Neural crest cell (in vitro differentiated cells): ENCODE measurements around the gene RPN1. TPM values are rescaled to one million over a fixed set of nuclear protein-coding genes. Genes with fewer than 3 reads are reported as not detected.

Experiments
- DNase-seq: peaks from one replicate; pipeline ENCODE4 v3.0.0; 2021; ENCODE audit warnings: low read depth, mixed read lengths, low spot score
- H3K27ac Mint-ChIP-seq: one replicate; pipeline ENCODE4 v1.8.0; 2021; ENCODE audit warnings: mild to moderate bottlenecking, mixed read lengths; ENCODE audit not compliant: unreplicated experiment
- H3K27me3 Mint-ChIP-seq: 2 replicates; pipeline ENCODE4 v1.8.0; 2021; ENCODE audit warnings: low read depth, mild to moderate bottlenecking, mixed read lengths
- H3K36me3 Mint-ChIP-seq: 2 replicates; pipeline ENCODE4 v1.8.0; 2021; ENCODE audit warnings: low read depth, mild to moderate bottlenecking, mixed read lengths
- H3K4me1 Mint-ChIP-seq: 2 replicates; pipeline ENCODE4 v1.8.0; 2021; ENCODE audit warnings: mixed read lengths
- H3K4me3 Mint-ChIP-seq: one replicate; pipeline ENCODE4 v1.8.0; 2021; ENCODE audit warnings: mild to moderate bottlenecking, mixed read lengths
- H3K9me3 Mint-ChIP-seq: 2 replicates; pipeline ENCODE4 v1.8.0; 2021; ENCODE audit warnings: mixed read lengths
- CTCF ChIP-seq: fragments of 200-600 bp; sonication (generic); conservative IDR thresholded peaks from 2 replicates; pipeline ENCODE4 v1.5.0; 2021; ENCODE audit warnings: antibody characterized with exemption, mild to moderate bottlenecking
- total RNA-seq: library from RNA; stranded (reverse); gene quantifications from 2 replicates; pipeline ENCODE4 v1.2.1, GENCODE V29; 2021

Gene RPN1
- total RNA-seq, 1 donor from 2014 or later = 166 TPM

- Mint-ChIP-seq H3K4me3 (peak overlapping the region; percentile 27), H3K4me1 (peaks cover 10% of the 10 kb centered on the region), H3K36me3 (peaks cover 14% of the 10 kb centered on the region), H3K27me3 (no peaks in the 10 kb centered on the region), H3K9me3 (no peaks in the 10 kb centered on the region), H3K27ac (no peak overlapping the region)
- no peak for DNase-seq
- no peak for TF ChIP-seq CTCF
These were observed 26.8 kb downstream of the RPN1 start for GRCh38 chr3:128623762-128624176.

DNA sequence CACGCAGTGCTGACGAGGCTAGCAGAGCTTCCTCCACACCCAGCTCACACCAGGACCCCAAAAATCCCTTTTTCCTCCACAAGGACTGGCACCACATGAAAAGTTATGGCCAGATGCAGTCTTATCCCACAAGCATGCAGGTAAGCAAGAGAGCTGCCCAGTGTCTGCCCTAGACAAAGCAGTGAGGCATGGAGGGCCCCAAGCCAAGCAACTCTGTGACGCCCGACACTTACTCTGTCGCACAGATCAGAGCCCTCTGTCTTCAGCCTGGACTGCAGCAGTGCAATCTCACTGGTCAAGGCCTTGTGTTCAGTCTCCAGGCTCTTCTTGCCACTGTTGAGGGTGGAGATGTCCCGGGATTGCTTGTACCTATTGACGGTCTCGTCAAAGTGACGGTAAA, 28.7 kb downstream of the RPN1 start:
- no peak for DNase-seq
- no peak overlapping the region for H3K27ac Mint-ChIP-seq
- peaks cover 20% of the 10 kb centered on the region for H3K36me3 Mint-ChIP-seq
- no peak overlapping the region for H3K4me3 Mint-ChIP-seq
- no peaks in the 10 kb centered on the region for H3K9me3 Mint-ChIP-seq
- H3K4me1 Mint-ChIP-seq = peaks cover 16% of the 10 kb centered on the region
- TF ChIP-seq CTCF = no peak
- no peaks in the 10 kb centered on the region for H3K27me3 Mint-ChIP-seq

DNA sequence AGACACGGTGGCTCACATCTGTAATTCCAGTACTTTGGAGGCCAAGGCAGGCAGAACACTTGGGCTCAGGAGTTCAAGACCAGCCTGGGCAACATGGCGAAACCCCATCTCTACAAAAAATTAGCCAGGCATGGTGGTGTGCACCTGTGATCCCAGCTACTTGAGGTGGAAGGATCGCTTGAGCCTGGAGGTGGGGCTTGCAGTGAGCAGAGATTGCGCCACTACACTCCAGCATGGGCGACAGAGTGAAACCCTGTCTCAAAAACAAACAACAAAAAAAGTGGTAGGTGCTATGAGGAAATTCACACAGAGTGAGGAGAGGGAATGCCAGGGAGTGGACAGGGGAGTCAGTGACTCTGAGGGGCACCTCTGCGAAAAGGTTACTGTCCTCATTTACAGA, 29.4 kb downstream of the RPN1 start:
- Mint-ChIP-seq H3K4me1 (peaks cover 16% of the 10 kb centered on the region), H3K27me3 (no peaks in the 10 kb centered on the region), H3K36me3 (peaks cover 20% of the 10 kb centered on the region), H3K4me3 (no peak overlapping the region), H3K9me3 (no peaks in the 10 kb centered on the region), H3K27ac (no peak overlapping the region)
- no peak for DNase-seq
- no peak for TF ChIP-seq CTCF

- H3K9me3 Mint-ChIP-seq = no peaks in the 10 kb centered on the region
- H3K27ac Mint-ChIP-seq = no peak overlapping the region
- no peak overlapping the region for H3K4me3 Mint-ChIP-seq
- H3K27me3 Mint-ChIP-seq = no peaks in the 10 kb centered on the region
- DNase-seq = no peak
- TF ChIP-seq CTCF = no peak
- peaks cover 16% of the 10 kb centered on the region for H3K4me1 Mint-ChIP-seq
- peaks cover 19% of the 10 kb centered on the region for H3K36me3 Mint-ChIP-seq
These were observed 30.3 kb downstream of the RPN1 start for GRCh38 chr3:128620268-128620691.

DNA sequence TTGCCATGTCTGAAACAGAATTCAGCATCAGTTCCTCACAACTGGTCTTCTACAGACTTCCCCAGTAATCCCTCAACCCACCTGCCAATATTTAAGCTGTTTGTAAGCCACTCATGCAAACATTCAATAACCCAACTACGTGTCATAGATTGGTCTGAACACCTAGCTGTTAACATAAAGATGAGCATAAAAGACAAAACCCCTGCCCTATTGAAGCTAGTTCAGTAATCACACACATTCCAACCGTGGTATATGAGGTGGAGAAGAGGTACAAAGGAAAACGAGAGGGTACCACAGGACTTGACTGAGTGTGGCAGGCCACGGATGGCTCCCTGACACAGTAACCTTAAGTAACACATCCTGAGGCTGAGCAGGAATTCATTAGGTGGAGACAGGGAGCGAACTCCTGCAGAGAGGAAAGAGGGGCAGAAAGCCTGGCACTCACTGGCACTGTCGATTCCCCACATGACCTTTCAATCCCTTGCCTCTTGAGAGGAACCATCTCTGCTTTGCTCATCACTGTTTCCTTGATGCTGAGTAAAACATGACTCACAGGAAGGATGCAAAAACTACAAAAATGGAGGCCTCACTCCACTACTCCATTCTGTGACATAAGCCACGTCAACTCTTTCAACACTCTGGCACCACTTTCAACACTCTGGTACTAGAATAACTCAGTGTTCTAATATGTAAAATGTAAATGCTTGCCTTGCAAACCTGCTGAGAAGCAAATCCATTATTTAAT, 31.3 kb downstream of the RPN1 start:
- peak overlapping the region; percentile 98 for H3K4me3 Mint-ChIP-seq
- no peaks in the 10 kb centered on the region for H3K9me3 Mint-ChIP-seq
- H3K27me3 Mint-ChIP-seq = no peaks in the 10 kb centered on the region
- peaks cover 16% of the 10 kb centered on the region for H3K4me1 Mint-ChIP-seq
- peaks cover 13% of the 10 kb centered on the region for H3K36me3 Mint-ChIP-seq
- no peak for TF ChIP-seq CTCF
- DNase-seq = no peak
- peak overlapping the region; percentile 40 for H3K27ac Mint-ChIP-seq
